HG02938 (cell line): ENCODE measurements around the gene FIBIN.
"Not testable (repeated sequence)": the region's sequence is repeated elsewhere in the genome, so short reads cannot be mapped to it uniquely, and the experiment has no call there.

Experiments used
- ATAC-seq: cut with Tn5 transposase; IDR thresholded peaks from one replicate; pipeline ENCODE4 v1.9.1; 2021; ENCODE audit warnings: mild to moderate bottlenecking, moderate library complexity; ENCODE audit not compliant: unreplicated experiment

FIBIN gene

DNA sequence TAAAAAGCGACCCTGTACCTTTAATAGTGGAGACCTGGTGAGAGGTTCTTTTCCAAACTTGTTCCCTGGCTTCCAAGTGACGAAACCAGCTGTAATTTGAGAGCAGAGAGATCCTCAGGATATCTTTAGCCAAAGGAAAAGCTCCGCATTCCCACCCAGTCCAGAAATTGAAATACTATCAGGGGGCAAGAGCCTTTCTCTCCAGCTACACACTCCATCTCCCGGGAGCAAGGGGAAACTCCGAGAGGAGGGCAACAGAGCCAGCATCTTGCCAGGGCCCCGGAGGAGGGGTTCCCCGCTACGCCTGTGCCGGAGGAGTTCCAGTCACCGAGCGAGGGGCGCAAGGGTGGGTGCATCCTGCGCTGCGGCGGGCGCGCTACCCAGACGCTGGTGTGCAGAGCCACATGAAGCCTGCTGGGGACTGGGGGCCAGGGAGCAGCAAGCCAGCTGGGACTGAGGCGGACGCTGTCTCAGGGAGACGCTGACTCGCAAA lies at the start of gene FIBIN:
TSS of gene FIBIN (plus strand) at position 148 of the 493 bp plus-strand sequence. CDS start 415 bp downstream, outside the sequence.
- ATAC-seq, result no peak

DNA sequence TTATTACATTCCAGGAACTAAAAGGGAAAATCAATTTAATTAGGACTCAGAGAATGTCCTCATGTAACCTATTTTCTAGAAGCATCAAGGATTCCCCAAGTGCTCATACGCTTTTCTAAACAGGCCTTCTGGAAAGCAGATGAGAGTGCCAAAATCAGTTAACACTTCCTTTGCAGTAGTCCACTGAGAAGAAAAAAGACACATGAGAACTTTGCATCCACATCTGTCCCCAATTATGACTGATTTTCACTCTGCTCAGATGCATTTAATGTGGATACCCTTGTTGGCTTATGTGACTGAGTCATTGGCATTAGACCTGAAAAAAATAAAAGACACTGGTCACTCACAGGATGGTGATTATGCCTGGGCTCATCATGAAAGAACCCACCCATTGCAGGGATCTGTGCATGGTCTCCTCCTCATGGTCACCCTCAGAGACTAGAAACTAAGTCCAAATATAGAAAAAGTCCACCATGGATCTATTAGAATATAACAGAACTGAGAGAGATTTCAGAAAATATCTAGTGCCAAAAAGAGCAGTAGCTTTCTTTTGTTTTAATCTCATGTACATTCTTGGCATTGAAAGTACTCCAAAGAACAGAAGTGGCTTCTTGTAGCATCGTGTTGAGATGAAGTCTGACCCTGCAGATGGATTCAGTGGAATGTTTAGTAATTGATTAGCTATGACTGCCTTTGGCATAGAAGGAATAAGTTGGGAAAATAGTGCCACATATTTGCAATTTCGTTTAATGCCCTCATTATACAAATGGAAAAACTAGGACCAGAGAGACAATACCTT lies 48.8 kb upstream of the FIBIN start:
- no peak for ATAC-seq

DNA sequence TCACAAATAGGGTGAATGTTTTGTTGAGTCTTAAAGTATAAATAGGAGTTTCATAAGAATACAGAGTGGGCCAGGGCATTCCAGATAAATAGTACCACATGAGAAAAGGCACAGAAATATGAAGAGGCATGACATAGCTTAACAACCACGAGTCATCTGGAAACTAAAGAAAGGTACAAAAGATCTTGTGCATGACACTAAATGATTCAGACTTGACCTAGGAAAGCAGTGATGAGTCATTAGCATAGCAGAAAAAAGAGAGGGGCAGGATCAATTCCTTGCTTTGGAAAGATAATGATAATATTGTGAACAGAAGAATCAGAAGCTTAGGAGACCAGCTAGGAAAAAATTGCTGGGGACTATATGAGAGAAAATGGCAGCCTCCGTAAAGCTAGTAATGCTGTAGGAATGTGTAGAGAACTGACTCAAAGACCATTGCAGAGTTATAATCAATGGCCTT lies 47.6 kb upstream of the FIBIN start:
- ATAC-seq, result no peak

DNA sequence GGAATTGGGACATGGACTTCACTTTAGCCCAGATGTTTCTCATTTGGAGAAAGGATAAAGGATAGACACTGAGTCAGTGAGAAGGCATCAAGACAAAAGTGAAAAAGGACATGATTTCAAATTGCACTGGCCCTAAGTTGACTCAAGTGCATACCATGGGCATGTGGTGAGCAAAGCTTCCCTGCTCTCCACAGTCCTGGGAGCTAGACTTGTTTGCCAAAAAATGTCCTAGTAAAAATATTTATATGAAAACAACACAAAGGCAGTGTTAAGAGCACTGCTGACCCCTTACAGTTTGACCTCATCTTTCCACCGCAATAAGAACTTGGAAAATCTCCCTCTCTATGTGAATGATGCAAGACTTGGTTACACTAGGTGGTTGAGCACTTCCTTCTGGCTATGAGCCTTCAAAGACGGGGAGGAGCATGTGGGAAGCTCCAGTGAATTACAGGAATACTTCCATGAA lies 46.5 kb upstream of the FIBIN start:
- ATAC-seq, result no peak

DNA sequence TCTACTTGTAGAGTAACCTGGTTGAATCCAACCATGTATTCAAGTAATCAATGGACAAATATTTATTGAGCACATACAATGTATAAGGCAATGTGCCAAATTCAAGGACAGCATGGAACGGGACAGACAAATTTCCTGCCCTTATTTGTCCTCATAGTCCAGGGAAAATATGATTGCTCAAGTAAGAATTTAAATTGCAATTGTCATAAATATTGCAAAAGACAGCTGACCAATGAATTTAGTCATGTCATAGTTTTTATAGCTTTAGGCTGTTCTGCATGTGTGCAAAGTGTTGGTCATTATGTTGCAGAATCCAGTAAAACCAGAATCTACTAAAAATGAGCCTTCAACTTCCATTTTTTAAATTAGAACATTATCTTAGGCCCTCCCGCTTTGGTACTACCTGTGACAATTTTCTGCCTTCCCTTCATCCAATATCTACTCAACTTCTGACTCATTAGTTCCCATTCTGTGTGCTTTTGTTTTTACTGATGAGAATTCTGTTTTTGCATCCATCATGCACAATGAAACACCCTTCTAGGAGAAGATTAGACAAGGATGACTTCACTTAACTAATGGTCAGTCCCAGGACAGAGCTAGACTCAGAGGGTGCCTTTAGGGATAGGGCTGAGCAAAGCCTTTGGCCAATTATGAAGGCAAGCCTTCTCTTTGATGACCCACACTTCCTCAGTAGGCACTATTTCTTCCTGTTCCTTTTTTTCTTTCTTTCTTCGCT lies 45.8 kb upstream of the FIBIN start:
- no peak for ATAC-seq

DNA sequence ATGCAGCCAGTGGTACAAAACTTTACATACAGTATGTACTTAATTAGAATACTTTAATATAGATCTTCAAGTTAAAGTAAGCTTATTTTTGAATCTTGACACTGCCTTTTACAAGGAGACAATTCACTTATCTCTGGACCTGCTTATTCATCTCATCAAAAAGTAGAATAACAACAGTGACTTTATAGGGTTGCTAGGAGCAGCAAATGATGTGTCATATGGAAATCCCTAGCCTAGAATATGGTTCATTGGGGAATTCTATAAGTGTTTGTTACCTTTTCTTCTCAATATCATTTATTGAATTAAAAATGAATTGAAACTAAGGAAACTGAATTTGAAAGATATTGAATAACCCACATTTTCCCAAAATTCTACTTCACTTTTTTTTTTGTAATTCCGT lies 45.0 kb upstream of the FIBIN start:
- ATAC-seq, result no peak

DNA sequence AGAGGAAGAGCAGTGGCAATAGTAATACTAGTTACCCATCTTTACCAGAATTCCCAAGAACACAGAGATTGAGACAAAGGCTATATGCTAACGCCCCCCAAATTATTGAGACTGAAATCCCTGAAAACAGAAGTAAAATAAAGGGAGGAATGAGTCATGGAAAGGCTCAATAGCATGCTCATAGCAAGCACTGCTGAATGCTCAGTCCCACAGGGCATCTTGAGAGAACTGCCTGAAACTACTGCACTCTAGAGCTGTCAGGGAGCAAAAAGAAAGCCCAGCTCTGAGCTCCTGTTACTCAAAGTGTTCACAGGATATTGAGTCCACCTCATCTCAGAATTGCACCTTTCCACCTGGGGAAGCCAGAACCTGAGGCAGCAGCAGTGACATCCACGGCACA lies 44.1 kb upstream of the FIBIN start:
- no peak for ATAC-seq

DNA sequence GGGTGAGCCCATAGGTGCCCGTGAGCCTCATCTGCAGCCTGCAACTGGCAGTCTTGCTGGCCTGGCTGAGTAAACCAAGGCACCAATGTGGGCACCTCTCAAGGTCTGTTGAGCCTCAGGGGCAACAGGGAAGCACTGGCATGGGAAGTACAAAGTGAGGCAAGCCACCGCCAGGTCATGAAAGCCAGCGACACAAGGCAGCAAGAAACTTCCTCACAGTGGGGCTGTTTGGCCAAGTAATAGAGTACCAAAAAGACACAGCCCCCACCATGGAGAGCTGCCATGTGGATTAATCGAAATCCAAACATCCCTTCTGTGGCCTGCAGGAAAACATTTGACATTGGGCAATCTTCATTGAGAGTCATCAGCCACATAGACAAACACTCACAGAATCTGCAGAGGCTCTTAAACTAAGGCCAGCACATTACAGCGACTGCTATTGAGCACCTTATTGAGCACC lies 43.6 kb upstream of the FIBIN start:
- ATAC-seq, result no peak

DNA sequence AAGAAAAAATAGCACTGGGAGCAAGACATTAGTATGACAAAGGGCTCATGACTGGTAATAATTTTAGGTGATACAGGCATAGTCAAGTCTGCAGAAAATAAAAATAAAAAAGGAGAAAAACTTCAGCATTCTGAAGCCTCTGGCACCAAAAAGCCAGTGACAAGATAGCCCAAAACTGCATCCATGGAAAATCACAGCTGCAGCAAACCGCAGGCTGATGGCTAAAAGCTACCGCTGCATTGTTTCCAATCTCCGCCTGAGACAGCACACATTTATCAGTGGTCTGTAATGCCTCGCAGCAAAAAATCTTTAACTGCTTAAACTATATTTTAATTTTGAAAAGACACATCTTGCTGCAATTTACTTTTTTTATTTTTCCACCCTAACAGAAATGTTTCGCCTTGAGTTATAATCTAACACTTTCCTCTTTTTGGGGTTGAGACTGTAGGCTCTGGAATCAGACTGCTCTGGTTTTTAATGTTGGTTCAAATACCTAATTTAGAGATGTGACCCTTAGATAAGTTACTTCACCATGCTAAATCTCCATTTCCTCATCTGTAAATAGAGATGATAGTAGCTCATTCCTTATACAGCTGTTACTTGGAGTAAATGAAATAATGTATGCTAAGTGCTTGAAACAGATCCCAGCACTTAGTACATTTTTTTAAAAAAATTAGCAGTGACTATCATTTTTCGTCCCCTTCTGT lies 42.0 kb upstream of the FIBIN start:
- ATAC-seq, result no peak

DNA sequence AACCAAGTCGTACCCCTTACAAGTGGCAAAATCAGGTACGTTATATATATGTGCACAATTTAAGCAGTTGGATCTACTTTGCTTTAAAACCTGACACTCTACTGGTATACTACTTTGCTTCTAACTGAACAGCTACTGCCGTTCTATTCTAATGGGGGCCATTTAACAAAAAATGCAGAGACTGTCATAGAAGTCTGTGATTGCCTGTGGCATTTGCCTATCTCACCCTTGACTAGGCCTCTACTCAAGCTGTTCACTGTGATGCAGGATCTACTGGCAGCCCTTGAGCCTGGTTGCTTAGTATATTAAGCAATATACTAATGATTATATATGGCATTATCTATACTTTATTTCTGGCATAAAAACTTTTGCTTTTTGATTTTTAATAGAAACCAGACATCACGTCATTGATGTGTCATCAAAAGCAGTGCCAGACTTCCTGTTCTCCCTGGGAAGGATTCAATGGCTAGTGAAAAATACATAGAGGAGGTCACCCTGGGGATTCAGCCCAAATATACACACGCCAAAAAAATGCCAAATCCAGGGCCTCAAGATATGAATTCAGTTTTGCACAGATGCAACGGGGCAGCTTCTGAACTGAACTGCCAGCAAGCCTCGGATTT lies 40.0 kb upstream of the FIBIN start:
- no peak for ATAC-seq

DNA sequence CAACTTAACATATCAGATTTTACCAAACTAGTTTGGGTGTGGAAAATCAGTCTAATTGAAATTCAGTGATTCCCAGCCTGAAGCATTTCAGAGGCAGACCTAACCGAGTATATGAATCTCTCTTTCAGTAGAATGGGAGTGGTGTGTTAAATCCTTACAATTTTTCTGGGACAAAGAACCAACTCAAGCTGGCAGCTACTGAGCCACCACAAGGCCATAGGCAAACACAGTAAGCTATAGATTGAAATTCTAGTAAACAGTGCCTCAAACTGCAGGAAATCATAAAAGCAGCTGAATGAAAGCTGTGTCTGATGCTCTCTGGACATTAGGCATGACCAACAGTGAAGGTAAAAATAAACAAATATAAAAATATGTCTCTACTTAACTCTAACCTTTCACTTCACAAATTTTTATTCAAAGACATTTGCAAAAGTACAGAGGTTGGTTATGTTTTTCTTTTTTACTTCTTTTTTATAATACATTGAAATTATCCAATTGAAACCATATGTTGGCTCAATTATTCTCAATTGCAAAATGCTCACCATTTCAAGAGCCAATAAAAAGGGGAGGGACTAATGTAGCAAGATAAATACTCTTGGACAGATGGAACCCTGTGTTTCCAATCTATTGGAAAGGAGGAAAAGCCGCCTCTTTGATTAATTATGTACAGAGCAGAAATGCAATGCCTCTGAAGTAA lies 35.8 kb upstream of the FIBIN start:
- ATAC-seq, result no peak

DNA sequence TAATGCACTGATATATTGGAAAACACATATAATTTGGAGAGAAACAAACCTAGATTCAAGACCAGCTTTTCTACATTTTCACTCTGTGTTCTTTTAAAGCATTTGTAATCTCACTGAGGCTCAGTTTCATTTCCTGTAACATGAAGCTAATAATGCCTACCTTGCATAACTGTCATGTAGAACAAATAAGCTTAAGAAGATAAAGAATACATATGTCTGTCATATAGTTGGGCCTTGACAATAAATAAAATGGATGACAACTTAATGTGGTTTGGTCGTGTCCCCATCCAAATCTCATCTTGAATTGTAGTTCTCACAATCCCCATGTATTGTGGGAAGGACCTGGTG lies 35.2 kb upstream of the FIBIN start:
- ATAC-seq, result no peak

DNA sequence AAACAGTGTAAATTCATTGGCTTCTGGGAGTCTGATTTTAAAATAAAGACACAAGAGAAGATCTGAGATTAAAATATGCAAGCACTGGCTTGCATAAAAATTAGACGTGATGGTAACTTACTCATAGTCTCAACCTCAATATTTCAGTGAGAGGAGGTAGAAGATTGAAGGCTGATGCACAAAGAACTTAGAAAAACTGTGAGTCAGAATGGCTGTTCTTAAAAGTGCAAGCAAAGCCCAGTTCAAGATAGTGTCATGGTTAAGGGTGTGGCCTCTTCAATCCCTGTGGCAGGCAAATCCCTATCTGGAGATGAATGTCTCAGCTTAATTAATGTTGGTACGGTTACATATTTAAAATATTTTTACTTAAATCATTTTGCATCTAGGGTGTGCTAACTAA lies 33.6 kb upstream of the FIBIN start:
- ATAC-seq, result no peak

DNA sequence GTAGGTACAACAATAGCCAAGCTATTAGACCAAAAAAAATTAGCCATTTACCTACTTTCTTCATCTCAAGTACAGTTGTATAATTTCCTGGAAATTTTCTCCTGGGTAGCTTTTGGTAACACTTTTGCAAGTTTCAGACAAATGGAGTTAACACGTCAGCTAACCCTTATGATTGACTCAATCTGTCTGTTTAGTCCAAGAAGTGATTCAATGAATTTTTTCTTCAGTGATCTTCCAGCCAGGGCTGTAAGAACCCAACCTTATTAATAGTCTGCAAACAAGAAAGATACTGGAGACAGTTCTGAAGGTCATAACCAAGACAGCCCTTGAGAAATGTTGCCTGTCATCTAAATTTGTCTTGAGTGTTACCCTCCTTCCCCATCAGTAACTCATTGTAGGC lies 30.1 kb upstream of the FIBIN start:
- no peak for ATAC-seq

DNA sequence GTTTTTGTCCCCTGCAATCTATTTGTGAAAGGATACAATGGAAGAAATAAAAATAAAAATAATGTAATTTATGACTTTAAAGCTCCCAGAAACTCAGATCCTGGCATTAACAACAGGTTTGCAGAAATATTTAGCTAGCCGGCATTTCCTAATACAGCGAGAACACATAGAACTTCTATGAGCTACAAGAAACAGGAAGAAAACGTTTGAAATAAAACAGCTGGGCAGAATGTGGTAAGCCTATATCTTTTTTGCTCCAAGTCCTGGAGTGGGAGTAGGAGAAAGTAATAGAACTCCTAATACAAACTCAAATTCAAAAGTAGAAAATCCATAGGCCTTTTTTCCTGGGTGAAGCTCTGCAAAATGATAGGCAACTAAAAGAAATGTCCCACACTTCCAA lies 29.6 kb upstream of the FIBIN start:
- no peak for ATAC-seq

DNA sequence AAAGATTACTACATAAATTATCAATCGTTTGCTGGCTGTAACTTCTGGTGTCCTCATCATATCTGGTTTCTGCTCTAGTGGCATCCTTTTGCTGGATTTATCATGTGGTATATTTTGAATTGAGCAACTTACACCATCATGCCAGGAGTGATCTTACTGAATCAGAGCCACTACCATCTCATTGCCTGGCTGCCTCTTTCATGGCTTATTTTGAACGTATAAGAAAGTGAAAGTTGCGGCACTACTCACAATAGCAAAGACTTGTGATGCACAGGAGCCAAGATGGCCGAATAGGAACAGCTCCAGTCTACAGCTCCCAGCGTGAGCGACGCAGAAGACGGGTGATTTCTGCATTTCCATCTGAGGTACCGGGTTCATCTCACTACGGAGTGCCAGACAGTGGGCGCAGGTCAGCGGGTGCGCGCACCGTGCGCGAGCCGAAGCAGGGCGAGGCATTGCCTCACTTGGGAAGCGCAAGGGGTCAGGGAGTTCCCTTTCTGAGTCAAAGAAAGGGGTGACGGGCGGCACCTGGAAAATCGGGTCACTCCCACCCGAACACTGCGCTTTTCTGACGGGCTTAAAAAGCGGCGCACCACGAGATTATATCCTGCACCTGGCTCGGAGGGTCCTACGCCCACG lies 28.9 kb upstream of the FIBIN start:
- ATAC-seq, result not testable (repeated sequence)

DNA sequence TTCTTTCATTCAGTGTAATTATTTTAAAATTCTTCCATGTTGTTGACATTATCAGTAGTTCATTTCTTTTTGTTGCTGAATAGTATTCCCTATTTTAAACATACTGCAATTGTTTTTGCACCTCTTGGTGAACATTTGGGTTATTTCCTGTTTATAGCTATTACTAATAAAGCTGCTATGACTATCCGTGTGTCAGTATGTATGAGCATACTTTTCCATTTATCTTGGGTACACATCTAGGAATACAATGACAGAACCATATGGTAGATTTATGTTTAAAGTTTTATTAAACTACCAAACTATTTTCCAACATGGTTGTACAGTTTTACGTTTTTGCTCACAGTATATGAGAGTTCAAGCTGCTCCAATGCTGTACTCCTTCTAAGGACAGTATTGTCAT lies 22.0 kb upstream of the FIBIN start:
- no peak for ATAC-seq

DNA sequence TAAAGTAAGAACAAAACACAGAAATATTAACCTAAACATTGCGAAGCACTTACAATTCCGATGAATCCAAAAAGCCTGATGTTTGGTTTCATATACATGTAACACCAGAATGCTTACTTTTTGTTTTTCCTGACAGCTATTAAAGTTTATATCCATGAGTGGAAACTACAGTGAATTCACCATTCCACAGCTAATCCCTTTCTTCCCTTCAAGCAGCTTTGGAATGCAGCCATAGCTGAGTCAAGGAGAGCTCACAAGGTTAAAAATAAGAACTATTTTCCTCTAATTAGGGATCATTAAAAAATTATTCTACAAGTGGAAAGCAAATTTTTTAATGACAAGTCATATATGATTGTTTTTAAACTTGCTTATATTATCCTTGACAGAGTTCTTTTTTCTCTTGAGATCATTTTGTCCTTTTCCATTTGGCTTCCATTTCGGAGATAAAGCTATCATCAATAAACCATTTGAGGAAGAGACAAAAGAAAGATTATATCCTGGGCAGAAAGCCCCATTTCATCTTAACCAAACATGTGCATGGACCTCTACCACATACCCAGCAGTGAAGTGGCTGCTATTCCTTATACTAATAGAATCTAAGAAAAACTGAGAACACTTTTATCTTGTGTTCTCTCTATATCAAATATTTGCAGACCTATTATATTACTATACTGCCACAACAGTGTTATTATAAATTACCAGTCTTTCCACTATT lies 19.7 kb upstream of the FIBIN start:
- no peak for ATAC-seq

DNA sequence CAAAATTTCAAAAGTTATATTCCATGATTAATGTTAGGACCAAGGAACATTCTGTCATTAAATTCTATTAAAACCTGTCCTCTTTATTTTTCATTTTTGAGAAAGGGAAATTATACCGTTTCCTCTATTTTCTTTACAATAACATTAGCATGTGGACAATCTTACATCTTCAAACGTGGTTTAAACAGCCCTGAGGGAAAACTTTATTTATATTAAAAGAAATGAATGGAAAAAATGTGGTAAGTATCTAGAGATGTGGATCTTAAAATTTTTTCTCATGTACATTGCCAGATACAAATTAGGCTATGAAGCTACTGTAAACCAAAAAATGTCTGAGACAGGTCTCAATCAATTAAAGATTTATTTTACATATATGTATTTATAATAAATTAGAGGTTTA lies 18.9 kb upstream of the FIBIN start:
- no peak for ATAC-seq
